Heart right ventricle (tissue), 16 donors: Measurements from ENCODE around the gene MTCH1. TPM values are rescaled to one million over a fixed set of nuclear protein-coding genes. Genes with fewer than 3 reads are reported as not detected.
"Not testable (repeated sequence)": the region's sequence is repeated elsewhere in the genome, so short reads cannot be mapped to it uniquely, and the experiment has no call there.

Experiments
- ATAC-seq, 8 donors: fragments of 200-7000 bp; cut with Tn5 transposase; one replicate each; pipeline ENCODE4 v1.9.1; 2020; ENCODE audit warnings: mild to moderate bottlenecking in 8 of 8, moderate library complexity in 8 of 8, moderate number of reproducible peaks in 1 of 8
- DNase-seq, 2 donors: peaks; one replicate each; pipeline ENCODE4 v3.0.0-alpha.2; 2020
- H3K27ac ChIP-seq, 10 donors: fragments of 200-600 bp; sonication (generic) in 2 of 10; one replicate each; pipeline versions ENCODE4 v1.5.0 to v1.8.0; 2020 to 2022; ENCODE audit warnings: mild to moderate bottlenecking in 3 of 10
- H3K27me3 ChIP-seq, 7 donors: fragments of 200-600 bp; one replicate each; pipeline ENCODE4 v1.8.0; 2021 to 2022; ENCODE audit warnings: mild to moderate bottlenecking in 2 of 7
- H3K36me3 ChIP-seq, 9 donors: fragments of 200-600 bp; sonication (generic) in 1 of 9; one replicate each; pipeline versions ENCODE4 v1.5.0 to v1.8.0; 2020 to 2022; ENCODE audit warnings: mild to moderate bottlenecking in 2 of 9
- H3K4me1 ChIP-seq, 9 donors: fragments of 200-600 bp; sonication (generic) in 1 of 9; one replicate each; pipeline versions ENCODE4 v1.5.0 to v1.8.0; 2020 to 2022; ENCODE audit warnings: mild to moderate bottlenecking in 4 of 9
- H3K4me3 ChIP-seq, 10 donors: fragments of 200-600 bp; sonication (generic) in 2 of 10; one replicate each; pipeline versions ENCODE4 v1.5.0 to v1.8.0; 2020 to 2022; ENCODE audit warnings: mild to moderate bottlenecking in 7 of 10, moderate library complexity in 2 of 10
- H3K9me3 ChIP-seq, 11 donors: fragments of 200-600 bp in 10 of 11; sonication (generic) in 2 of 11; one replicate each; pipeline versions ENCODE4 v1.5.0 to v1.8.0; 2013 to 2022; ENCODE audit warnings: mild to moderate bottlenecking in 2 of 11, control low read depth in 1 of 11, moderate library complexity in 1 of 11
- CTCF ChIP-seq, 9 donors: fragments of 200-600 bp; sonication (generic) in 2 of 9; IDR thresholded peaks; one replicate each; pipeline versions ENCODE4 v1.5.0 to v1.8.0; 2021 to 2022; ENCODE audit warnings: antibody characterized with exemption in 9 of 9, mild to moderate bottlenecking in 5 of 9, moderate library complexity in 1 of 9
- WGBS, 2 donors: extraction: QIAGEN DNeasy Blood & Tissue Kit; methylation state at CpG; one replicate each; pipeline ENCODE4 v1.1.7; 2013; ENCODE audit warnings: inconsistent platforms in 1 of 2; 5-methylcytosine and 5-hydroxymethylcytosine counted together
- intact Hi-C, 10 donors: fragments of 100-400 bp; cut with DNase I; formaldehyde crosslinking; loops; one replicate each; pipeline versions ENCODE4 v1.11.1 to v1.14.2; 2022
- polyA plus RNA-seq, 2 donors: library from polyadenylated mRNA; stranded (reverse); fragments of 200-250 nt; gene quantifications; one replicate each; pipeline ENCODE4 v1.2.3, GENCODE V29; 2013
- total RNA-seq, 10 donors: library from RNA; stranded (reverse); fragmentation: NEBNext Ultra II Directional in 3 of 10; extraction: Animal tissue kit (Norgen Biotek cat#: 25700) in 3 of 10; gene quantifications; one replicate each; pipeline versions ENCODE4 v1.2.1 to v1.2.4, GENCODE V29; 2021 to 2023
- donor health status: Arrhythmogenic right ventricular cardiomyopathy.
- donor health status: ischemic (EF 13 %, LVEDD 7.1; RV severe dilation, severe dysfunction).
- donor health status: healthy with polysubstance abuse.
- donor health status: DM: no; HTN: yes; CAD: no.
- donor health status: DM: no; HTN: no; CAD: no.
- donor health status: ischemic (EF 25% LVEDD 6.9; RV normal size, moderate dysfunction).
- donor health status: ischemic (EF 25% LVEDD 5.7; RV mildly dilated, moderate dysfunction).
- donor health status: healthy.
- donor health status: DM: yes; HTN: yes; CAD: no.
- donor health status: Ischemic cardiomyopathy.
- donor health status: ischemic (EF 35%, LVEDD 5.7; RV mildly dilated, moderate dysfunction).
- donor health status: nonischemic (EF 11% LVEDD 7.7; RV severe dilation, severe dysfunction).
- donor health status: DM: yes; HTN: yes; CAD: no.
- donor health status: PGD.
- donor health status: ischemic (EF 29% LVEDD 5.4; RV normal size, mild dysfunction).
- donor health status: nonischemic (EF 23%, LVEDD 6.1; RV moderate dilation, normal function).

Gene MTCH1
- total and polyA plus RNA-seq, 12 donors, result 82.6 to 341 (median 156) TPM

DNA sequence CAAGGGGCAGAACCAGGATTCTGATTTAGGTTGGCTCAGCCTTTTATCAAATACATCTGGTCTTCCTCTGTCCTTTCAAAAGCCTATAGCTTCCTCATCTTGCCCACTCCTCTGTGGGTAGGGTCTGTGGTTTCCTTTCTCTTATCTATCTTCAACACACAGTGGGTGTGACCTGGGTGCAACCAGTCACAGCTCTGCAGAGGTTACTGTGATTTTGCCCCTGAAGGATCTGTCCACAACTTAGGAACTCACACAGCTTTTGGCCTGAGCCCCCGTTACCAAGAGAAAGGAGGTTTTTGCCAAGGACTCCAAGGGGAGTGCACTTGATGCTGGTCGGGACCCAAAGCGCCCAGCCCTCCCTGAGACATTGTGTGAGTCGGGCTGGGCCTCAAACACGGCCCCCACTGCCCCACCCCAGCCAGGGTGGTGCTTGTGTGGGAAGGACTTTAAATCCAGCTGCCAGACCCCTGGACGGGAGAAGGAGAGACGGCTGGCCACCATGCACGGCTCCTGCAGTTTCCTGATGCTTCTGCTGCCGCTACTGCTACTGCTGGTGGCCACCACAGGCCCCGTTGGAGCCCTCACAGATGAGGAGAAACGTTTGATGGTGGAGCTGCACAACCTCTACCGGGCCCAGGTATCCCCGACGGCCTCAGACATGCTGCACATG, 31.6 kb downstream of the MTCH1 start, which contains the start of gene PI16:
PI16 (plus strand) TSS at position 477 of the 670 bp plus-strand sequence; CDS start at position 500, 23 bp downstream.
- 66% methylated on average over 14 of the region's 14 CpGs for WGBS, 2 donors
- intact Hi-C loops, result no loop called here
- H3K4me1 ChIP-seq, result peaks cover 0 to 28% (median 5%) of the 10 kb centered on the region in 9 donors
- H3K27me3 ChIP-seq, result peaks cover 0 to 6% (median 0%) of the 10 kb centered on the region in 7 donors
- no peaks in the 10 kb centered on the region for H3K36me3 ChIP-seq
- peak in 6 of 8 donors; percentile 15 to 75 (median 38) for ATAC-seq
- no peak for TF ChIP-seq CTCF (IDR thresholded peaks at IDR 0.05)
- peak within 1 kb of the TSS in 5 of 10 donors; percentile 31 to 74 (median 43) for H3K27ac ChIP-seq
- no peaks in the 10 kb centered on the region for H3K9me3 ChIP-seq
- peak within 1 kb of the TSS in 7 of 10 donors; percentile 9 to 44 (median 40) for H3K4me3 ChIP-seq
- no peak for DNase-seq

DNA sequence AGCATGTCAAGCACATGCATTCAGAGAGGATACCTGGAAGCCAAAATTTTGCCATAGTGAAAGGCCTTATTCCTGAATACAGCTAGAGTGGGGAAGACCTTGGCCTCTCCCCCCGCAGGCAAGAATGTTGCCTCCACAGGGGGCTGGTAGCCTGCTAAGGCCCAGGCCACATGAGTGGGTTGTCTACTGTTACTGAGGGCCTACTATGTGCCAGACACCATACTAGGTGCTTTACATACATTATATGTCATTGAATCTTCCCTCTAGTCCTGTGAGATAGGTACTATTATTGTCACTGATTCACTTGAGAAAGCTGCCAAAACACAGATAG, 32.1 kb downstream of the MTCH1 start:
- intact Hi-C loops, result no loop called here
- peak overlapping the region in 1 of 10 donors; percentile 46 for H3K27ac ChIP-seq
- 90 to 91% methylated on average over 1 of the region's 1 CpG for WGBS, 2 donors
- ATAC-seq, result no peak
- H3K9me3 ChIP-seq, result no peaks in the 10 kb centered on the region
- H3K27me3 ChIP-seq, result peaks cover 0 to 6% (median 0%) of the 10 kb centered on the region in 7 donors
- H3K4me1 ChIP-seq, result peaks cover 0 to 23% (median under 1%) of the 10 kb centered on the region in 9 donors
- DNase-seq, result no peak
- no peaks in the 10 kb centered on the region for H3K36me3 ChIP-seq
- TF ChIP-seq CTCF (IDR thresholded peaks at IDR 0.05), result no peak
- no peak overlapping the region for H3K4me3 ChIP-seq

DNA sequence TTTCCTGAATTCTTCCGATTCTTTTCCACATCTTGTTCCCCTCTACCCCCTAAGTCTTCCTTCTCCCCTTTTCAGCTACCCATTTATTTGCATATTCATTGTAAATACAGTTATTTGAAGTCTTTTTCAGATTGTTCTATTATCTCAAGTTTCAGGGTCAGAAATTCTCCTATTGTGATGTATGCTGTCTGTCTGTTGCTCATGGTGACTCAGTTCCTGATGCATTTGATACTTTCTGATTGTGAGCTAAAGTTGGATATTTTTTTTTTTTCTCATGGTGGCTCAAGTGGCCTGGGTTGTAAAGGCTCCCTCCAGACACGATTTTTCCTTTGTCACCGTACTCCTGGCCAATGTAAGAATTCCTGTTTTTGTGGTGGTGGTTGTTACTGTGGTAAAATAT, 36.4 kb downstream of the MTCH1 start:
- no peaks in the 10 kb centered on the region for H3K36me3 ChIP-seq
- H3K4me1 ChIP-seq, result peaks cover 0 to 13% (median 0%) of the 10 kb centered on the region in 9 donors
- WGBS, 2 donors, result 80 to 88% methylated on average over 3 of the region's 3 CpGs
- intact Hi-C loops, result no loop called here
- H3K27ac ChIP-seq, result no peak overlapping the region
- H3K9me3 ChIP-seq, result no peaks in the 10 kb centered on the region
- no peak for ATAC-seq
- no peak for TF ChIP-seq CTCF (IDR thresholded peaks at IDR 0.05)
- H3K4me3 ChIP-seq, result no peak overlapping the region
- no peak for DNase-seq
- no peaks in the 10 kb centered on the region for H3K27me3 ChIP-seq

GRCh38 chr6:36949076-36949475, 36.9 kb downstream of the MTCH1 start:
- DNase-seq, ATAC-seq, H3K27ac ChIP-seq, H3K4me3 ChIP-seq, H3K27me3 ChIP-seq, H3K4me1 ChIP-seq, H3K9me3 ChIP-seq, intact Hi-C loops, H3K36me3 ChIP-seq: not testable (repeated sequence)
- 96% methylated on average over 9 of the region's 9 CpGs for WGBS, 2 donors
